Endothelial cell of umbilical vein (primary cell): Measurements from ENCODE around the gene PUS10. TPM values are rescaled to one million over a fixed set of nuclear protein-coding genes. Genes with fewer than 3 reads are reported as not detected.

Experiments
- BruUV-seq: library from RNA; stranded (reverse); fragments of 400-500 nt; replicated peaks from 2 replicates; lab custom pipeline; 2021; lab: Mats Ljungman, UMichigan
- CTCF ChIA-PET: fragments of 300-600, 350-600 bp; sonication (Branson Sonifier 250); formaldehyde crosslinking; loops from one replicate; lab custom pipeline; 2021; ENCODE audit warnings: antibody characterized with exemption, inconsistent platforms; lab: Charles Lee
- POLR2A ChIA-PET: fragments of 300-600, 350-600 bp; sonication (Branson Sonifier 250); formaldehyde crosslinking; loops from one replicate; lab custom pipeline; 2021; ENCODE audit warnings: antibody characterized with exemption, inconsistent platforms; lab: Charles Lee
- DNase-seq: peaks from one replicate; pipeline ENCODE4 v3.0.0-alpha.2; 2011; ENCODE audit warnings: low read depth, low spot score
- FAIRE-seq: peaks from 2 replicates; lab custom pipeline; 2011; peaks lifted over from hg19 to GRCh38; lab: Jason Lieb, UNC
- H2AFZ ChIP-seq: 2 replicates; pipeline ENCODE4 v1.6.0; 2012; ENCODE audit warnings: low read depth, low read length, control low read depth, inconsistent platforms
- H3K27ac ChIP-seq: 2 replicates; pipeline ENCODE4 v1.5.1; 2011; ENCODE audit warnings: low read depth, mild to moderate bottlenecking, control low read depth, low read length, moderate library complexity; ENCODE audit not compliant: insufficient read depth
- H3K27me3 ChIP-seq, 2 experiments: 2 replicates each; pipeline versions ENCODE4 v1.6.0 to v1.6.1; 2011; ENCODE audit warnings: low read length in 2 of 2, mixed read lengths in 1 of 2; ENCODE audit not compliant: control insufficient read depth in 2 of 2, insufficient read depth in 2 of 2
- H3K36me3 ChIP-seq, 2 experiments: 2 replicates in 1 of 2; 3 replicates in 1 of 2; pipeline ENCODE4 v1.5.1; 2011; ENCODE audit warnings: low read length in 2 of 2, mild to moderate bottlenecking in 1 of 2, moderate library complexity in 1 of 2; ENCODE audit not compliant: control insufficient read depth in 2 of 2, insufficient read depth in 2 of 2; ENCODE audit errors: extremely low read depth in 1 of 2
- H3K4me1 ChIP-seq: 3 replicates; pipeline ENCODE4 v1.5.1; 2011; ENCODE audit warnings: mild to moderate bottlenecking, low read length; ENCODE audit not compliant: control insufficient read depth, insufficient read depth; ENCODE audit errors: extremely low read depth
- H3K4me2 ChIP-seq: 2 replicates; pipeline ENCODE4 v1.6.1; 2011; ENCODE audit warnings: low read length, control low read depth, mixed read lengths; ENCODE audit not compliant: insufficient read depth
- H3K4me3 ChIP-seq, 3 experiments: fragments of 200-600 bp in 1 of 3; sonication (generic), shearing (Covaris generic) in 1 of 3; replicated peaks in 1 of 3; 2 replicates each; pipeline ENCODE4 v1.5.1; 2011 to 2016; ENCODE audit warnings: control low read depth in 3 of 3, low read length in 3 of 3, mild to moderate bottlenecking in 2 of 3, inconsistent platforms in 1 of 3, low read depth in 1 of 3, moderate library complexity in 1 of 3; ENCODE audit not compliant: insufficient read depth in 1 of 3
- H3K79me2 ChIP-seq: 2 replicates; pipeline ENCODE4 v1.6.0; 2012; ENCODE audit warnings: low read length, inconsistent platforms; ENCODE audit not compliant: control insufficient read depth, insufficient read depth
- H3K9ac ChIP-seq: replicated peaks from 2 replicates; pipeline ENCODE3; 2011; ENCODE audit warnings: low read length, control low read depth; ENCODE audit not compliant: insufficient read depth; ENCODE audit errors: extremely low read depth
- H3K9me1 ChIP-seq: replicated peaks from 3 replicates; pipeline ENCODE4 v1.6.0; 2011; ENCODE audit warnings: mild to moderate bottlenecking, low read length; ENCODE audit not compliant: control insufficient read depth, insufficient read depth; ENCODE audit errors: extremely low read depth
- H3K9me3 ChIP-seq: replicated peaks from 2 replicates; pipeline ENCODE4 v1.5.1; 2012; ENCODE audit warnings: low read length, inconsistent platforms; ENCODE audit not compliant: control insufficient read depth, insufficient read depth
- H4K20me1 ChIP-seq: replicated peaks from 2 replicates; pipeline ENCODE3; 2011; ENCODE audit warnings: mild to moderate bottlenecking, low read length; ENCODE audit not compliant: control insufficient read depth, insufficient read depth; ENCODE audit errors: extremely low read depth
- EZH2 ChIP-seq: IDR thresholded peaks from 2 replicates; pipeline ENCODE4 v1.6.1; 2012; ENCODE audit warnings: borderline replicate concordance, low read depth, mild to moderate bottlenecking, moderate library complexity, low read length, inconsistent platforms; ENCODE audit not compliant: severe bottlenecking
- FOS ChIP-seq: IDR thresholded peaks from 2 replicates; pipeline ENCODE4 v1.6.1; 2011; ENCODE audit warnings: mild to moderate bottlenecking, low read length, moderate library complexity, borderline replicate concordance; ENCODE audit not compliant: insufficient read depth
- GATA2 ChIP-seq: IDR thresholded peaks from 2 replicates; pipeline ENCODE4 v1.7.0; 2011; ENCODE audit warnings: low read depth, mild to moderate bottlenecking, moderate library complexity, mixed read lengths, low read length; ENCODE audit not compliant: insufficient read length, insufficient read depth
- JUN ChIP-seq: IDR thresholded peaks from 2 replicates; pipeline ENCODE4 v1.6.1; 2011; ENCODE audit warnings: borderline replicate concordance, low read depth; ENCODE audit not compliant: insufficient read length, insufficient read depth
- MYC ChIP-seq: IDR thresholded peaks from one replicate; pipeline ENCODE4 v1.6.1; 2011; ENCODE audit warnings: mild to moderate bottlenecking, low read depth, low read length
- POLR2A ChIP-seq: IDR thresholded peaks from 2 replicates; pipeline ENCODE4 v1.6.1; 2012; ENCODE audit warnings: low read depth, mild to moderate bottlenecking, control low read depth, low read length
- POLR2AphosphoS5 ChIP-seq: IDR thresholded peaks from 2 replicates; pipeline ENCODE4 v1.6.1; 2012; ENCODE audit warnings: low read depth, mild to moderate bottlenecking, control low read depth, low read length, moderate library complexity; ENCODE audit not compliant: insufficient read depth
- dilution Hi-C: fragments of 300-500 bp; cut with MboI; formaldehyde crosslinking; loops from one replicate; pipeline ENCODE4 v1.15.0; 2019; ENCODE audit warnings: low sequenced_read_pairs; ENCODE audit not compliant: extremely low pct_ligation_motif_present
- intact Hi-C: fragments of 100-400 bp; cut with micrococcal nuclease; formaldehyde crosslinking; loops from one replicate; pipeline ENCODE4 v1.10.0; 2022
- polyA plus RNA-seq, 4 experiments: library from polyadenylated mRNA; depleted of rRNA in 3 of 4; stranded (reverse) in 3 of 4; unstranded in 1 of 4; fragments of >200 nt; gene quantifications; 2 replicates each; pipeline versions ENCODE4 v1.2.1 to v1.2.3, GENCODE V29; 2011 to 2012; ENCODE audit warnings: missing spikeins in 1 of 4
- total RNA-seq: library from RNA; stranded (reverse); gene quantifications from 2 replicates; pipeline ENCODE4 v1.2.3, GENCODE V29; 2021
- TF ChIP-seq, protein P1 (sequence below): IDR thresholded peaks from 2 replicates; pipeline ENCODE4 v1.6.1; 2011; ENCODE audit not compliant: insufficient read depth, insufficient read length
- TF ChIP-seq, protein P2 (sequence below), 2 donors: IDR thresholded peaks; 1 replicate in 1 of 2; 2 replicates in 1 of 2; pipeline ENCODE4 v1.5.1; 2011; ENCODE audit warnings: low read length in 2 of 2, mild to moderate bottlenecking in 2 of 2, moderate library complexity in 2 of 2, control low read depth in 1 of 2, inconsistent platforms in 1 of 2, low read depth in 1 of 2; ENCODE audit not compliant: insufficient read depth in 1 of 2; ENCODE audit errors: extremely low read depth in 1 of 2

Gene PUS10
- total and polyA plus RNA-seq, 2 donors (not counting 3 experiments of a cell fraction or from before 2014, with no cell fraction given): 3.7 to 10.3 TPM

- intact Hi-C loops: no loop called here
- dilution Hi-C loops: no loop called here
- FAIRE-seq (no peak), DNase-seq (no peak)
- Histone ChIP-seq H3K4me2 (no peak overlapping the region), H4K20me1 (no peaks in the 10 kb centered on the region), H3K9me3 (no peaks in the 10 kb centered on the region), H3K4me1 (no peaks in the 10 kb centered on the region), H3K36me3 (no peaks in the 10 kb centered on the region), H3K79me2 (no peaks in the 10 kb centered on the region), H3K9me1 (no peaks in the 10 kb centered on the region), H3K27ac (no peak overlapping the region), H2AFZ (no peak overlapping the region), H3K27me3 (no peaks in the 10 kb centered on the region), H3K4me3 (no peak overlapping the region), H3K9ac (no peak overlapping the region)
- BruUV-seq: no TSS peak
- ChIA-PET POLR2A (no interaction called here), CTCF (no interaction called here)
- TF ChIP-seq, protein P1, sequence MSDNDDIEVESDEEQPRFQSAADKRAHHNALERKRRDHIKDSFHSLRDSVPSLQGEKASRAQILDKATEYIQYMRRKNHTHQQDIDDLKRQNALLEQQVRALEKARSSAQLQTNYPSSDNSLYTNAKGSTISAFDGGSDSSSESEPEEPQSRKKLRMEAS: no peak
- TF ChIP-seq FOS (no peak), POLR2AphosphoS5 (no peak), MYC (no peak), EZH2 (no peak), JUN (no peak), GATA2 (no peak), POLR2A (no peak)
- TF ChIP-seq, protein P2, sequence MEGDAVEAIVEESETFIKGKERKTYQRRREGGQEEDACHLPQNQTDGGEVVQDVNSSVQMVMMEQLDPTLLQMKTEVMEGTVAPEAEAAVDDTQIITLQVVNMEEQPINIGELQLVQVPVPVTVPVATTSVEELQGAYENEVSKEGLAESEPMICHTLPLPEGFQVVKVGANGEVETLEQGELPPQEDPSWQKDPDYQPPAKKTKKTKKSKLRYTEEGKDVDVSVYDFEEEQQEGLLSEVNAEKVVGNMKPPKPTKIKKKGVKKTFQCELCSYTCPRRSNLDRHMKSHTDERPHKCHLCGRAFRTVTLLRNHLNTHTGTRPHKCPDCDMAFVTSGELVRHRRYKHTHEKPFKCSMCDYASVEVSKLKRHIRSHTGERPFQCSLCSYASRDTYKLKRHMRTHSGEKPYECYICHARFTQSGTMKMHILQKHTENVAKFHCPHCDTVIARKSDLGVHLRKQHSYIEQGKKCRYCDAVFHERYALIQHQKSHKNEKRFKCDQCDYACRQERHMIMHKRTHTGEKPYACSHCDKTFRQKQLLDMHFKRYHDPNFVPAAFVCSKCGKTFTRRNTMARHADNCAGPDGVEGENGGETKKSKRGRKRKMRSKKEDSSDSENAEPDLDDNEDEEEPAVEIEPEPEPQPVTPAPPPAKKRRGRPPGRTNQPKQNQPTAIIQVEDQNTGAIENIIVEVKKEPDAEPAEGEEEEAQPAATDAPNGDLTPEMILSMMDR (IDR thresholded peaks at IDR 0.05; ENCODE audit: extremely low read depth in 1 of 2, insufficient read depth in 1 of 2, low read depth in 1 of 2, low read length in 2 of 2): no peak
These were observed 26.4 kb downstream of the PUS10 start for GRCh38 chr2:60991644-60992043.
